Uterus (tissue), 2 donors: Measurements from ENCODE around the gene TULP1.

ENCODE experiments used
- CTCF ChIP-seq, 4 experiments: fragments of 200-600 bp in 2 of 4; fragments of 450-650 bp in 2 of 4; sonication (generic) in 2 of 4; IDR thresholded peaks; one replicate each; pipeline ENCODE4 v1.5.1; 2016 to 2019; ENCODE audit warnings: antibody characterized with exemption in 4 of 4, mild to moderate bottlenecking in 2 of 4, moderate library complexity in 1 of 4
- POLR2A ChIP-seq, 2 donors: fragments of 450-650 bp; IDR thresholded peaks; one replicate each; pipeline ENCODE4 v1.6.1; 2016; ENCODE audit warnings: antibody characterized with exemption in 2 of 2, mild to moderate bottlenecking in 1 of 2, moderate library complexity in 1 of 2

- TF ChIP-seq POLR2A (IDR thresholded peaks at IDR 0.05) = no peak
- TF ChIP-seq CTCF (IDR thresholded peaks at IDR 0.05) = no peak
These were observed 21.0 kb downstream of the TULP1 start for GRCh38 chr6:35491558-35492257.
